GM19467 (cell line): Measurements from ENCODE around the gene TBC1D9.

ENCODE experiments used
- ATAC-seq: cut with Tn5 transposase; IDR thresholded peaks from one replicate; pipeline ENCODE4 v1.9.1; 2021; ENCODE audit warnings: mild to moderate bottlenecking, moderate library complexity; ENCODE audit not compliant: unreplicated experiment

The TBC1D9 gene

DNA sequence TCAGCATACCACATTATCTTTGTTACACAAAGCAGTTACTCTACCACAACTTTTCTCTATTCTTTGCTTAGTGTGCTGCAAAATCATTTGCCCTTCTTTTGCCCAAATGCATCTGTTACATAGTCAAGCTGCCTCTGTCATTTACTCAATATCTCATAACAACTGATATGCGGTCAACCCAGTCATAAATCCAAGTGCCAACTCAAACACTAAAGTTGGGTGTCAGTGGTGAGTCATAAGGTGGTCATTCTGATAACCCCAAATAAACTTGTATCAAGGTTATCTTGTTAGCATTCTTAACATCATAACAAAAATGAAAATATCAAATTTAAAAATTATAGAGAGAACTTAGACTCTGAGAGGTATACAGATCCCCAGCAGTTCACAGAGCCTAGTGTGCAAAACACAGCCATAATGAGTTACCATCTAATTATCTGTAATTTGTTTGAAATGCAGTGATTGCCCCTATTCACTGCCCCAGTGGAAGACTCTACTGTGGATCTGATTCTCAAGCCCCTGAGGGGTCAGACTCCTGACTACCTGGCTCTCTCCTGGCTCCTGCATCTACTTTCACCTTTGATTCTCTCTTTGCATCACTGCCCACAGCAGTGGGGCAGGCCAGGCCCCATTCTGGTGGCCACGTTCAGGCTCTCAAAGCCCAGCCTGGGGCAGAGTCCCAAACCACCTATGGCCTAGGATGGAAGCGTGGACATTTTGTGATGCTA lies 29.2 kb downstream of the TBC1D9 start:
- no peak for ATAC-seq

DNA sequence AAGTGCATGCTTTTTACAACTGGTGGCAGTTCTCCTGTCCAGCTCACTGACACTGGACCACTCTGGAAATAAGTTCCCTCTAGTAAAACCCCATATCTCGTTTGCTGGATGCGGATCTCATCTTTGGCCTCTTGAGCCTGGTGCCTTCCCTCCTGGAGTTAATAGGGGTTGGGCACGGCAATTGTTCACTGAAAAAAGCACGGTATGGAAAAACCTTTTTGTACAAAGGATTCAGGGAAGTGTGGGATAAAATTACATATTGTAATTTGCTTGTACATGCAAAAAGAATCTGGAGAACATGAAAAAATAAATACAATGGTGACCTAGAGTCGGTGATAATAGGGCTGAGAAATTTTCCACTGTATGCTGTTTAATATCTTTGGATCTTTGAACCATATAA lies 30.6 kb downstream of the TBC1D9 start:
- ATAC-seq, result no peak

DNA sequence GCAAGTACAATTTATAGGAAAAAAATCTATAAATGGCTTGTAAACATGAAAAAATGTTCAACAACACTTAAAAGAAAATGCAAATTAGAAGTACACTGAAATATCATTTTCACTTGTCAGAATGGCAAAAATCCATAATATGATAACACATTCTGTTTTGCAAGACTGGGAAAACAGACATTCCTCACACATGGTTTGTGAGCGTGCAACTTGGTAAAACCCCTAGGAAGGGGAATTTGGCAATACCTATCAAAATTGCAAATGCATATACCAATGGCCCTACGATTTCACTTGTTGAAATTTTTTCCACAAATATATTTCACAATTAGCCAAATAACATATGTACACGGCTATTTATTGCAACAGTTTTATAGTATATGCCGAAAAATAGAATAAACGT lies 31.4 kb downstream of the TBC1D9 start:
- ATAC-seq, result no peak

DNA sequence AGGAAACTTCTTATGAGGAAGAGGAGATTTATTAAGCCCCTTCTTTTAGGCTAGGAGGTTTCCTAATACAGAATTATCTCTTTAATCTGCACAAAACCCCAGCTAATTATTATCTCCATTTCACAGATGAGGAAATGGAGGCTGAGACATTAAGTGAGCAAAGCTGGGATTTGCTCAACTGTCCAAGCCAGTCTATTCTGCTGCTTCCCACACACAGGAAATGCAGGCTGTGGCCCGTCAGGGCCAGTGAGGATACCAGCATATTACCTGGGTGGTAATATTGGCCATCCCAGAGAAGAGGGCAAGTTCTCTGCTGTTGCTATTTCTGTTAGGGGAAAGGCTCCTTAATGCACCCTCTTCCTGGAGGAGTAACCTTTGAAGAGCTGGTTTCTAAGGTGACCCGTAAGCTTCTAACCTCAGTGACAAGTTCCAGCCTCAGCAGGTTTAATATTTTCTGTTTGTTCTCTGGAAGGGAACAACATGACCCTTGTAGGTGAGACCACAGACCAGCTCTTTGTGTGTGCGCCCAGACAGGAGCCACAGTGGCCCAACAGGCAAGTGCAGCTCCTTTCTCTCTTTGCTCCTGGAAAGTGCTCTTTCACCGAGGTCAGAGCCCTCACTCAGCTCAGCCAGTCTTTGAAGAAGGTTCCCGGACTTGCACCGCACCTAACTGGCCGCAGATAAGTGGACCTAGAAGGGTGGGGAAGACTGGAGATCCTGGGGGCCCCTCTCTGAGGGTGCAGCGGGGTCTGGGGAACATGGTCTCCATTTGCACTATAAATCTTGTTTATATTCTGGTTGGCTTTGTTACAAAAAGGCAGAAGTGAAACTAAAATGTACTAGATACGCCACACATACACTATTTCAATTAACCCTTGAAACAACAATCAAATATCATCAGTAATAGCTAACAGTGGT lies 35.5 kb downstream of the TBC1D9 start:
- ATAC-seq, result peak; percentile 54

DNA sequence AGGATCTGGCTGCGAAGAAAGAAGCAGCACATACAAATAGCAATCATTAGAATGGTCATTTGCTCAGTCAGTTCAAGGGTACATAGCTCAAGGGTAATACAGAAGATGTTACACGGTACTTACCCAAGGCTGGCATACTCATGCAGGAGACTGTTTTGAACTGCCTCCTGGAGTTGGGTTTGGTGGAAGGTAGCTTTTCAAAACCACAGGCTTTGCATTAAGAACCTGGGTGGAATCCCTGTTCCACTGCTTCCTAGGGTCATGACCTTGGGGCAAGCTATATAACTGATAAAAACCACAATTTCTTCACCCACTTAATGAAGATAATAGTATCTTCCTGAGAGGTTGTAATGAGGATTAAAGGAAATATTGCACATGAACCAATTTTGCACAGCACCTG lies 36.5 kb downstream of the TBC1D9 start:
- ATAC-seq, result no peak

DNA sequence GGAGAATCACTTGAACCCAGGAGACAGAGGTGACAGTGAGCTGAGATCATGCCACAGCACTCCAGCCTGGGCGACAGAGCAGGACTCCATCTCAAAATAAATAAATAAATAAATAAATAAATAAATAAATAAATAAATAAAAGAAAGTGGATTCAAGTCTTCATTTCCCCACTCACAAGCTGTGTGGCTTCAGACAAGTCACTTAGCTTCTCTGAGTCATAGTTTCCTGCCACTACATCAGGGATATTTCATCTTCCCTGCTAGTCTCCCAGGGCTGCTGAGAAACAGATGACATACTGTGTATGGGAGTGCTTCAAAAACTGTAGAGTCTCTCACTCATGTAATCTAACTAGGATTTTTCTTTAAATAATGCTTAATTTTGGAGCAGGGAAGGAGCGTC lies 37.2 kb downstream of the TBC1D9 start:
- no peak for ATAC-seq

DNA sequence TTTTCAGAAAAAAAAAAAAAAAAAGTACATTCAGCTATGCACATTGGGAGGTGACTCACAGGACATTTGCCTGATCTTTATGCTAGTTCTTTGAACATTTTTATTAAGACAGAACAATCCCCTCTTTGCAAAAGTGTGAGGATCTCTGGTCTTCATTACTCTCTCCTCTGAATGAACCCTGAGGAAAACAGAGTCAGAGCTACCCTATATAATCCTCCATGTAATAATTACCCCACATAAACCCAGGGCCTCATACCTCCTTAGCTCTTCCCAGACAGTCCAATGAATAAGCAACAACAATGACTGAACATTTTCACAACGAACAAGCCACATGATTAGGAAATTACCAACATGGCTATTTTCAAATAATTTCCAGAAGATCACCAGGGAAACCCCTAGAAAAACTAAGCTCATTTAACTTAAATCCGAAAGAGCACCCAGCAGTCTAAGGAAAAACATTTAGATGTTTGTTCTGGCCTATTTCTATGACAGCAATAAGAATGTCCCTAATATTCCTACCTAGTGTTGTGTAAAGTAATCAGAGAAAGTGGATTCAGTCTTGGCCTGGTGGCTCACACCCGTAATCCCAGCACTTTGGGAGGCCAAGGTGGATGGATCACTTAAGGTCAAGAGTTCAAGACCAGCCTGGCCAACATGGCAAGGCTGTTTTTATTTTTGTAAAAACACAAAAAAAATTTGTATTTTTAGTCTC lies 37.8 kb downstream of the TBC1D9 start:
- ATAC-seq, result no peak

DNA sequence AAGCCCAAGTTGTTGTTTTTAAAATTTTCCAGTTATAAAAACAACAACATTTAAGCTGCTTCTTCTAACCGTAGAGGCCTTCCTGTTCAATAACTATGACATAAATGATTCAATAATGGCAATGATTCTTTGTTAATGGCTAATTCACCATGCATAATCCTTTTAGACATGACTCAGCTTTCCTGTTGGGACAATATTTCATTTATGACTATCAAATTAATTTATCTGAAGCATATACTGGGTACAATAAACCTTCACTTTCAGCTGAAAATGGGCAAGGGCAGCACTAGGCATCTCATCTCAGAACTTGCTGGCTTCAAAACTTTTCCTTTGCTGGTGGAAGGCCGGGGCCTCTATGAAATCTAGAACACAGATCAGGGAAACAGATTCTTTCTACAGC lies 38.9 kb downstream of the TBC1D9 start:
- no peak for ATAC-seq

DNA sequence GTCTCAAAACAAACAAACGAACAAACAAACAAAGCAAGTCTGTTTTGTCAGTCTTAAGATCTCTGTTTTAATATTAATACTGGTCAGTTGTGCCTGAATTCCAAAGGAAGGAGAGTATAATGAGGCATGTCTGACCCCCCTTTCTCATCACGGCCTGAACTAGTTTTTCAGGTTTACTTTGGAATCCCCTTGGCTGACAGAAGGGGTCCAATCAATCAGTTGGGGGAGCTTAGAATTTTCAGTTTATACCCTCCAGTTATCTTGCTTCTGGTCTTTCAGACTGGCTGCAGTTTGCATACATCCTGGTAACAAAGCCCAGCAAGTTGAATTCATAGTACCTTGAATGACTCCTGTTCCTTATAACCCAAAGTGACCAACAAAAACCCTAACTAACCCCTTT lies 41.1 kb downstream of the TBC1D9 start:
- no peak for ATAC-seq

DNA sequence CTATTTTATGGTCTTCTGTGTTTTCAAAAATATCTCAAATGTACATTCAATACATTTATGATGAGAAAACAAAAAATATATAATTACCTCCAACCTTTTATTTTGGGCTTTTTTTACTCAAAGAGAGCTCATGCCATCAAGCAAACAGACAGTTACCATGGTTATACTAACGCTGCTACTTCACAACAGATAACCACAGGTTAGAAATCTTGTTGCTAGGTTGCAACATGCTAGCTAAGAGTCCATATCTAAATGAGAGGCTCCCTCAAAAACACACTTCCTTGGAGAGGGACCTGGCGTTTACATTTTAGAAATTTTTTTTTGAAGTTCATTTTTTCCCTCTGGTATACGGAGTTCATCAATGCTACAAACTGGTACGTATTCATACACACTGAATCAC lies 44.3 kb downstream of the TBC1D9 start:
- ATAC-seq, result no peak

DNA sequence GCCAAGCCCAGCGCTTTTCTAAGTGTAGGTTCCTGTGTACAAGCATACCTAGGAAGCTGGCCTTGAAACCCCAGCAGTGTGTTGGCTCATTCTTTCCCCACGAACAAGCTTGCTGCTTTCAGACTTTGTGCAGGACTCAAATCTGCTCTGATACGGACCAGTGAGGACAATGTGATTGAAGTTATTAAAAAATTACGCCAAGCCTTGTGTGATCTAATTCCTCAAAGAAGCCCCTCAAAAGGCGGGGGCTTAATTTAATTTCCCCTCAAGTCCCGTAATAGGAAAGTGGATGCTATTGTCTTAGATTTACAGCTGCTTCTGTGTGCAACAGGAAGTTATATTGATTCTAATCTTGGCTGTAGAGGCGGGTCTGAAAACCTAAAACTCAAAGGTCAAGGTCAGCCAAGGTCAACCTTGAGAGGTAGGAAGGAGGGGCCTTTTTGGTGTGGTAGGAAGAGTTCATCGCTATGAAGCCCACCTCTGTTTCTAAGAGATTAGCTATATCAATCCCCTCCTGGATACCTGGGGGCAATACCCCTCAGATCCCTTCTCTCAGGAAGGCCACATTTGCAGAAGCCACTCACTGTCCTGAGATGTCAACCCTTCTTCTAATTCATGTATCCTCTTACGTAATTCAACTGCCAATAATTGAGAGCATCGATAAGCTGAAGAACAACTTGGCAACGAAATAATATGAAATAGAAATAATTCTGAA lies 45.1 kb downstream of the TBC1D9 start:
- no peak for ATAC-seq

DNA sequence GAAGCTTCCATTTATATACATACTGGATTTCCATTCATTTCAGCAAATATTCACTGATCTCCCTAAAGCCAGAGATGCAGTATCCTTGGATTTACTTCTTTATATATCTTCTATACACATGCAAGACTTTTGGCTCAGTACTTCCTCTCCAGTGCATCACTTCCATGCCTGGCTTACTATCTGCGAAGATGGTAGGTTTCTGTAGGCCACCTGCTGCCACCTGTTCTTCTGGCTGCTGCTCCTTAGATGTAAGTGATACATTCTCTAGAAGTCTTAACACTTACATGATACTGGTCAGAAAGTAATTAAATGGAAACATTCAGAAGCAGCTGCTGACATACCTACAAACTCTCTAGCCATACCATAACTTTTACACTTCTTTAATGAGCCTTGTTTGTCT lies 48.9 kb downstream of the TBC1D9 start:
- ATAC-seq, result no peak

DNA sequence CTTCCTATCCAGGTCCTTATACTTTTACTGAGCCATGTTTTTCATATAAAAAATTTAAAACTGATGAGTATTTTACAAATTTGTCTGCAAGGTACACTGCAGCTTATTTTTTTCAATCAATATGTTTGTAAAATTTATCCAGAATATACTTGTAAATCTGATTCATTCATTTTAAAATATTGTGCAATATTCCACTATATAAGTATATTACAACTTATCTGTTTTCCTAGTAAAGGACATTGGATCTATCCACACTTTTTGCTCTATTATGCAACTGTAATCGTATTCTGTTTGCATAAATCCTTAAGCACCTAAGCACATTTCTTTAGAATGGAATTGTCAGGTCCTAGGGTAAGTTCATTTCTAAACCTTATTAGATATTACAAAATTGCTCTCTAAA lies 49.5 kb downstream of the TBC1D9 start:
- no peak for ATAC-seq

DNA sequence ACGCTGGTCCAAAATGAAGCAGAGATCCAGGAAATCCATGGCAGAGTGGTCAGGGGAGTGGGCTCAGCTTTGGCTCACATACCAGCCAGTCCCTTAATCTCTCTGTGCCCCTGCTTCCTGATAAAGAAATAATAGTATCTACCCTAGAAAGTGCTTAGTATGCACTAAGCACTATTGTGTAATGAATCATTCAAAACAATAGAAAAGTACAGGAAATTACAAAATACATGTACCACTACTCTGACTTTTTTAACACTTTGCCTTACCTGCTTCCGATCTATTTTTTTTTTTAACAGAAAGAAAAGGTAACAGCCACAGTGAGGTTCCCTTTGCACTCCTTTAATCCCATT lies 49.9 kb downstream of the TBC1D9 start:
- ATAC-seq, result no peak

DNA sequence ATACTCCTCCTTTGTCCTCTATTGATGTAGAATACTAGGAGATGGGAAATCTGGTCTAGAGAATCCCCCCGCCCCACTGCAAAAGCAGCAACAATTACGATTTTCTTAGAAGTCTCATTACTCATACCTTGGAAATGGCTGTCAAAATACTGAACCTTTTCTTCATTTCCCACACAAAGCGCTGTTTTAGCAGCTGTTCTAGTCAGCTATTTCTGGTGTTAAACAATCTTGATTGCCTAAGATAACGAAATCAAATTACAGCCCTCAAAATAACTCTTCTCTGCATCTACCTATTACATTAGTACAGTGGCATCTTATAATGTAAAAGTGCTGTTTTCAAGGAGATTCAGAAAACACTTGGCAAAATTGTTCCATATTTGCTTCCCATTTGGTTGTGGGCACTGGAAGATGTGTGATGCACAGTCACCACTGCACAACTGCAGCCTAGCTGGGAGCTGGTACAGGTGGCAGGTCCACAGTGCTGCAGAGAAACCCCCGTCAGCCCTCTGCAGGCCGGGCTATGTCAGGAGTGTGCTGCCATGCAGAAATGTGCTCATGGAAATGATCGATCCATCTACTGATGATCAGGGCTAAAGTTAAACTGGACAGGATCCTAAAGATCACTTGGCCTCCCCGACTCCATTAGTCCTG lies 50.4 kb downstream of the TBC1D9 start:
- no peak for ATAC-seq

DNA sequence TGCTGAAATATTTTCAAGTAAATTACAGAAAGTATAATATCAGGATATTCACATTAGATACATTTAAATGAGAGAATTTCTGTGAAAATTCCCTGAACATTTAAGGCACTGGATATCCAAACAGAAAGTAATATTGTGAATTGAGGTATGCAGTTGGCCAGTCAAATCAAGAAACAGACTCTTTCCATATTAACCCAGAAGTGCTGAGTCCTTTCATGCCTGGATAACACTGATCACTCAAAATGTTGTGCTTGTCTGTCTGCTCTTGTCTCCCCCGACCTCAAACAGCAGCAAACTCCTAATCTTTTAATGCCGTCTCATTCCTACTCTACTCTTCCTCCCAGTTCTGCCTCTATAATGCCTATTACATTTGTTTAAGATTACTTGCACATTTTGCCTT lies 51.2 kb downstream of the TBC1D9 start:
- ATAC-seq, result no peak

DNA sequence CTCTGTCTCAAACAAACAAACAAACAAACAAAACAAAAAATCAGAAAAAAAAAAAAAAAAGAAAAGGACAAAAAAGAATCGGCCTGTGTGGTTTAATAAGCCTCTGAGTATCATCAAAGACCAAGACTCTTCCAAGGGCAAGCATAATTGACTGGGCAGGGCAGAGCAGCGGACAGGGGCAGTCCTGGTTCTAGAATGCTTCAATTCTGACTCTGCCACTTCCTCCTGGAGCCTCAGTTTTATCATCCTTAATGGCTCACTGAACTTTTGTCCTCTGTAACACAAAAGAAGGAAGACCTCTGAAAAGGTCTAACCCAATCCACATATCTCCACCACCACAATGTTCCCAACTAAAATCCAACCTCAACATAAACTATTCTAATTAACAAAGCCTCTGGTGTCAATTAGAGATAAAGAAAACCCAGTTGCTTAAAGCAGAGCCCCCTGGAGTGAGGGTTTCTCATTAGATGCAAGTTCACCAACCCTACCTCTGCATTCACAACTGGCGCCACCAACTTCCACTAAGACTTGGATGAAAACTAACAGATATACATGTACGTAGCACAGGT lies 51.7 kb downstream of the TBC1D9 start:
- no peak for ATAC-seq

DNA sequence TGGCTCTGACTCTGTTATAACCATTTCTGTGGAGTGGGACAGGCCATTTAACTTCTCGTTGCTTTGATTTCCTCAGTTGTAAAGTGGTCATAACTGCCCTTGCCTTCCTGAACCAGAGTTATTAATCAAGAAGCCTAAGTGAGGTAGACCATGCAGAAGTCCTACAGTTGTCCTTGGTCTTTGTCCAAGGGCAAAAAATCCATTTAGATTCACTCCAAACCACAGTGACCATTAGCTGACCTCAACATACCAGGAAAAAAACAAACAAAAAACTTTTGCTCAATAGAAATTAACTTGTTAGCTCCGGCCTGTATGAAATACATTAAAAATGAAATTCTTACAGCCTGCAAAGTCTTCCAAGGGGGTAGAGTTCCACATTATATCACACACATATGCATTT lies 52.7 kb downstream of the TBC1D9 start:
- no peak for ATAC-seq

DNA sequence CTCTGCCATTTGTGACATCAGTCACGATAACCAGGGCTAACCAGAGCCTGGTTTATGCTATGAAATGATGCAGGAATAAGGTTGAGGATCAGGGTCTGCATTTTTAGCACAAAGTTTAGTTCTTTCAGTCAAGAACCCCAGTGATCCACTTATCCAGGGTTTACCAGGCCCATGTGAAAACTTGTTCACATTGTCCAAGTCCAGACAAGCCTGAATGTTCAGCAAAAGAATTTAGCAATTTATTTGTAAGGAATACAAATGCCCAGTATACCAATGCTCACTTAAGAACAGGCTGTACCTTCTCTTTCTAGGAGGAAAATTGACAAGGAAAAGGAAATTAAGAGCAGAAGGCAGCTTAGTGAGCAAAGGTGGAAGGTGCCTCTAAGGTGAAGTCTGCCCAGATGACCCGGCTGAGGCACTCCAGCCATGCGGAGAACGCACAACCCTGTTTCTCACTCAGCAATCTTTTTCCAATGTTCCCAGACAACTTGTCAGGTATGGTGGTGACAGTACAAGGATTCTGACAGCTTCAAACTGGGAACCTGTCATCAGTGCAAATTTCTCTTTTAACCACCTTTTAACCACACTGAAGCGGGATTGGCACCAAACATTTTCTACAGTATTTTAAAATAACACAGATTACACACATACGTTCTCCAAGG lies 54.0 kb downstream of the TBC1D9 start:
- ATAC-seq, result no peak

DNA sequence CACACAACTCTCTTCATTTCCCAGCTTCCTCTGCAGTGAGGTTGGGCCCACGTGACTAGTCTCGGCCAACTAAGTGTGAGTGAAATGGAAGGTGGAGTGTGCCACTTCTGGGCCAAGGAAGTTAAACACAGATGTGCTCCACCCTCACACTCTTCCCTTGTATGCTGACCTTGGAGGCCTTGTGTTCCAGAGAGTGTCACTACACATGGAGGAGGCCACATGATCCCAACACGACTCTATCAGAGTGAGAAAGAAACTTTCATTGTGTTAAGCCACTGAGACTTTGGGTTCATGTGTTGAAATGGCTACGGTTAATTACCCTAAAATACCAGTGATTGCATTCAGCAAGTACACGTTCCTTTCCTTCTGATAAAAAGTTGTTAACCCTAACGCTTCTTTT lies 55.1 kb downstream of the TBC1D9 start:
- ATAC-seq, result no peak
